ENCODE results near the gene C1QTNF1. TPM values are rescaled to one million over a fixed set of nuclear protein-coding genes. Genes with fewer than 3 reads are reported as not detected.
A peak's percentile ranks its signal among the peaks of the same experiment; 100 is the strongest.

The C1QTNF1 gene
- total and polyA plus RNA-seq, 9 of the 15 experiments (the other 6 are each of a cell fraction or from before 2014, with no cell fraction given), result 0.09 TPM; not detected in 8

DNA sequence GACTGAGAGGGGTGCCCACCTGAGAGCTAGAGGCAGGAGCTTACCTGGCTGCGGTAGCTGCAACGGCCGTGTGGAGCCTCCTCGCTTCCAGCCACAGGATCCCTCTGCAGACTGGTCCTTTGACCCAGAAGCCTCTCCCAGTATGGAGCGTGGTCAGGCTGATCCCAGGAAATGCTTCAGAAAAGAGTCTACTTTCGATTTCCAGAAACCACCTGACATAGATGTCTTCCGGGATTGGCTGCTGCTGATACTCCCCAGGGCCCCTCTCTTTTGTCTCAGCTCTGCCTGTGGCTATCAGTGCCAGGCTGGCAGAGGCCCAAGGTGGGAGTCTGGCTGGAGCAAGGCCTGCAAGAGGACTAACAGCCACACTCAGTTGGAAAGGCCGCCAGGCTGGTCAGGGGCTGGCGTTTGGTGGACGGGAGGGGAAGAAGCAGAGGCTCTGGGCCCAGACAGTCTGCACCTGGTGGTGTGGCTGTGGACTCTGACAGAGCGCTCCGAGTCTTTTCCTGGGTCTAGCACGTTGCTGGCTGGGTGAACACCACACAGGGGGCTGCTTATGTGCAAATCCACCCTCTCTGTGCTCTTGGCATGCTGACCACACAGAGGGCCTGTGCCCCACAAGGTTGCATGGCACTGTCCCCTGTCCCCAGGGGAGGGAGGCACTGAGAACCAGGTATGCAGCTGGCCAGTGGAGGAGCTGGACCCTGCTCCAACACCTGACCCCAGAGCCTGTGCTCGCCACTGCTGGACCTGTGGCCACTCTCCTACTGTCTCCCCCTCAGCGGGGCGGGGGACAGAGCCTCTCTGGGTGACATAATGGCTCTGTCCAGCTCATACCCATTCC is 44.0 kb upstream of the C1QTNF1 start, which contains the start of gene LGALS3BP (continued):
- TF ChIP-seq ZNF239 (CRISPR knock-in tag; IDR thresholded peaks at IDR 0.05) (no peak), ZNF740 (CRISPR knock-in tag; IDR thresholded peaks at IDR 0.05) (0 out of 2 replicates have a peak, but pooled peaks have one; percentile 19), ZNF740 (tag; IDR thresholded peaks at IDR 0.05) (no peak), ZBTB2 (IDR thresholded peaks at IDR 0.05) (no peak), HDGF (IDR thresholded peaks at IDR 0.05) (no peak), ZNF347 (CRISPR knock-in tag; IDR thresholded peaks at IDR 0.05; ENCODE audit: low read depth) (no peak), GABPA (tag; conservative IDR thresholded peaks at IDR 0.05; ENCODE audit: low read depth) (peak; percentile 38; the same call in 1 of the 2 replicates), THAP12 (CRISPR knock-in tag; IDR thresholded peaks at IDR 0.05) (no peak), RBM17 (IDR thresholded peaks at IDR 0.05; ENCODE audit: borderline replicate concordance, low read depth, low read length) (no peak), ZNF23 (CRISPR knock-in tag; IDR thresholded peaks at IDR 0.05) (no peak), ATF7 (IDR thresholded peaks at IDR 0.05) (no peak), SMAD1 (IDR thresholded peaks at IDR 0.05; ENCODE audit: low read depth, low read length, partially characterized antibody) (no peak), BRCA1 (IDR thresholded peaks at IDR 0.05) (no peak), BRCA1 (CRISPR knock-in tag; IDR thresholded peaks at IDR 0.05) (no peak)
- TF ChIP-seq, protein P1, sequence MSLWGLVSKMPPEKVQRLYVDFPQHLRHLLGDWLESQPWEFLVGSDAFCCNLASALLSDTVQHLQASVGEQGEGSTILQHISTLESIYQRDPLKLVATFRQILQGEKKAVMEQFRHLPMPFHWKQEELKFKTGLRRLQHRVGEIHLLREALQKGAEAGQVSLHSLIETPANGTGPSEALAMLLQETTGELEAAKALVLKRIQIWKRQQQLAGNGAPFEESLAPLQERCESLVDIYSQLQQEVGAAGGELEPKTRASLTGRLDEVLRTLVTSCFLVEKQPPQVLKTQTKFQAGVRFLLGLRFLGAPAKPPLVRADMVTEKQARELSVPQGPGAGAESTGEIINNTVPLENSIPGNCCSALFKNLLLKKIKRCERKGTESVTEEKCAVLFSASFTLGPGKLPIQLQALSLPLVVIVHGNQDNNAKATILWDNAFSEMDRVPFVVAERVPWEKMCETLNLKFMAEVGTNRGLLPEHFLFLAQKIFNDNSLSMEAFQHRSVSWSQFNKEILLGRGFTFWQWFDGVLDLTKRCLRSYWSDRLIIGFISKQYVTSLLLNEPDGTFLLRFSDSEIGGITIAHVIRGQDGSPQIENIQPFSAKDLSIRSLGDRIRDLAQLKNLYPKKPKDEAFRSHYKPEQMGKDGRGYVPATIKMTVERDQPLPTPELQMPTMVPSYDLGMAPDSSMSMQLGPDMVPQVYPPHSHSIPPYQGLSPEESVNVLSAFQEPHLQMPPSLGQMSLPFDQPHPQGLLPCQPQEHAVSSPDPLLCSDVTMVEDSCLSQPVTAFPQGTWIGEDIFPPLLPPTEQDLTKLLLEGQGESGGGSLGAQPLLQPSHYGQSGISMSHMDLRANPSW (CRISPR knock-in tag; IDR thresholded peaks at IDR 0.05), result no peak
- TF ChIP-seq, protein P2, sequence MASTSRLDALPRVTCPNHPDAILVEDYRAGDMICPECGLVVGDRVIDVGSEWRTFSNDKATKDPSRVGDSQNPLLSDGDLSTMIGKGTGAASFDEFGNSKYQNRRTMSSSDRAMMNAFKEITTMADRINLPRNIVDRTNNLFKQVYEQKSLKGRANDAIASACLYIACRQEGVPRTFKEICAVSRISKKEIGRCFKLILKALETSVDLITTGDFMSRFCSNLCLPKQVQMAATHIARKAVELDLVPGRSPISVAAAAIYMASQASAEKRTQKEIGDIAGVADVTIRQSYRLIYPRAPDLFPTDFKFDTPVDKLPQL (IDR thresholded peaks at IDR 0.05; ENCODE audit: extremely low read depth, insufficient read length), result no peak
- TF ChIP-seq, protein P3, sequence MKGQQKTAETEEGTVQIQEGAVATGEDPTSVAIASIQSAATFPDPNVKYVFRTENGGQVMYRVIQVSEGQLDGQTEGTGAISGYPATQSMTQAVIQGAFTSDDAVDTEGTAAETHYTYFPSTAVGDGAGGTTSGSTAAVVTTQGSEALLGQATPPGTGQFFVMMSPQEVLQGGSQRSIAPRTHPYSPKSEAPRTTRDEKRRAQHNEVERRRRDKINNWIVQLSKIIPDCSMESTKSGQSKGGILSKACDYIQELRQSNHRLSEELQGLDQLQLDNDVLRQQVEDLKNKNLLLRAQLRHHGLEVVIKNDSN (CRISPR knock-in tag; IDR thresholded peaks at IDR 0.05), result peak; percentile 58

All from K562 (cell line).